ENCODE data around the gene NTRK1. TPM values are rescaled to one million over a fixed set of nuclear protein-coding genes. Genes with fewer than 3 reads are reported as not detected.

NTRK1 gene
- total RNA-seq, 6 experiments from 2014 or later = 0.10 TPM; not detected in 5

- no peaks in the 10 kb centered on the region for H3K36me3 Mint-ChIP-seq (ENCODE audit: low read depth)
- no peaks in the 10 kb centered on the region for H3K4me1 Mint-ChIP-seq (ENCODE audit: low read depth)
- TF ChIP-seq CTCF (IDR thresholded peaks at IDR 0.05) = no peak
- no peak overlapping the region for H3K4me3 Mint-ChIP-seq
- no peaks in the 10 kb centered on the region for H3K9me3 Mint-ChIP-seq
- no peak overlapping the region for H3K27ac Mint-ChIP-seq
- DNase-seq = no peak
- peaks cover 41% of the 10 kb centered on the region for H3K27me3 Mint-ChIP-seq (ENCODE audit: insufficient read depth)
These were observed 21.1 kb upstream of the NTRK1 start for GRCh38 chr1:156839426-156840109.

DNA sequence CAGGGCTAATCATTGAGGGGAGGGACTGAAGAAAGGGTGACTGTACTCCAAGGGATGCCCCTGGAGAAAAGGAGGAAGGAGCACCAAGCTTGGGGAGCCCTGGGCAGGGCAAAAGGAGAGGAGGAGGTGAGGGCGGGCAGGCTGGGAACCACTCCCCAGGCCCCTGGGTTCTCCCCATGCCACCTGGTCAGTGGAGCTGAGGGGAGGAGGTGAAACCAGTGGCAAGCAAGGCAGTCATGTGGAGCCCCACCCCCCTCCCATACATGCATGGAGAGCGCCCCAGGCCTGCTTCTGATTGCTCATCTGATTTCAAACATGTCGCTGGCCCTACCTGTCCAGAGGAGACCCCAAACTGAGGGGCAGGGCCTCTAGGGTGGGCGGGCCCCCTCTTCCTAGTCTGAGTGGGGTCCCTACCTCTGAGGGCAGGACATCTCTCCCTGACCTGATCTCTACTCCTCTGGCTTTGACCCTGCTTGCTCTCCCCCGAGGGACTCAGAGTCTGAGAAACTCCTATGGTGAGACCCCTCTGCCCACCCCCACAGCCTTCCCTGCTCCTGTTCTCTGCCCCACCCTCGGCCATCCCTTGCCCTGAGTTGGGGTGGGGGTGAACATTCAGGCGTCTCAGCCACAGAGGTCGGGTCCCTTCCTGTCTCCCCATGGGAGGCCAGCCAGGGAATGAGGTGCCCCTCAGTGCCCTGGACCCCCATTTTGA lies 20.3 kb upstream of the NTRK1 start:
- Mint-ChIP-seq H3K4me3 (no peak overlapping the region), H3K4me1 (ENCODE audit: low read depth) (no peaks in the 10 kb centered on the region), H3K9me3 (no peaks in the 10 kb centered on the region), H3K27me3 (ENCODE audit: insufficient read depth) (peaks cover 35% of the 10 kb centered on the region), H3K27ac (no peak overlapping the region), H3K36me3 (ENCODE audit: low read depth) (no peaks in the 10 kb centered on the region)
- DNase-seq = no peak
- TF ChIP-seq CTCF (IDR thresholded peaks at IDR 0.05) = no peak

GRCh38 chr1:156840898-156841279 lies 19.8 kb upstream of the NTRK1 start:
- Mint-ChIP-seq H3K9me3 (no peaks in the 10 kb centered on the region), H3K36me3 (ENCODE audit: low read depth) (no peaks in the 10 kb centered on the region), H3K27ac (no peak overlapping the region), H3K4me3 (no peak overlapping the region), H3K27me3 (ENCODE audit: insufficient read depth) (peaks cover 34% of the 10 kb centered on the region), H3K4me1 (ENCODE audit: low read depth) (no peaks in the 10 kb centered on the region)
- DNase-seq = no peak
- no peak for TF ChIP-seq CTCF (IDR thresholded peaks at IDR 0.05)

- no peak overlapping the region for H3K4me3 Mint-ChIP-seq
- no peak for TF ChIP-seq CTCF (IDR thresholded peaks at IDR 0.05)
- no peak for DNase-seq
- H3K27ac Mint-ChIP-seq = no peak overlapping the region
- no peaks in the 10 kb centered on the region for H3K4me1 Mint-ChIP-seq (ENCODE audit: low read depth)
- H3K27me3 Mint-ChIP-seq (ENCODE audit: insufficient read depth) = peaks cover 33% of the 10 kb centered on the region
- H3K36me3 Mint-ChIP-seq (ENCODE audit: low read depth) = no peaks in the 10 kb centered on the region
- H3K9me3 Mint-ChIP-seq = no peaks in the 10 kb centered on the region
These were observed 19.3 kb upstream of the NTRK1 start for GRCh38 chr1:156841295-156841855.

DNA sequence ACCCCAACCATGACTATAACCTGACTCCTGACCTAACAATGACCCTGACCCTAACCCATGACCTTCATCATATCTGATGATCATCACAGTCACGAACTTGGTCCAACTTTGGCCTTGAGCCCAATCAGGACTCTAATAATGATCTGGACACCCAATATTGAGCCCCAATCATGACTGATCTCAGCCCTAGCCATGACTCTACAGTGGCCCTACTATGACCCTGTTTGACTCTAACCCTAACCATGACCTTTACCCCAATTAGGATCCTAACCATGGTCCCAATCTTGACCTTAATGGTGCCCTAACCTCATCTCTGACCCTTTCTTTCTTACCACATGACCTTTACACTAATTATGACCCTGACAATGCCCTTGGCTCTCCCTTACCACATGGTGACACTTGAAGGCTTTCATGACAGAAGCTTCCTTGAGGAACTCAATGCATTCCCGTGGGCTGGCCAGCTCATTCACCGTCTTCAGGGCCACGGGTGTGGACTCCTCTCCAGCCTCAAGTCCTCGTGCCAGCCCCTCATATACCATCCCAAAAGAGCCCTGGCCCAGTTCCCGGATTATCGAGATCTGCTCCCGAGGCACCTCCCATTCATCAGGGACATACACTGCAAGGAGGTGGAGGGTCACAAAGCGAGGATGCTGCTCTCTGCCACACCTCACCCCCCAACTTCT lies 17.9 kb upstream of the NTRK1 start:
- H3K27me3 Mint-ChIP-seq (ENCODE audit: insufficient read depth) = peaks cover 38% of the 10 kb centered on the region

More for the DNA sequence above, 17.9 kb upstream of the NTRK1 start:
- Mint-ChIP-seq H3K9me3 (no peaks in the 10 kb centered on the region), H3K36me3 (ENCODE audit: low read depth) (no peaks in the 10 kb centered on the region), H3K4me3 (no peak overlapping the region), H3K4me1 (ENCODE audit: low read depth) (no peaks in the 10 kb centered on the region), H3K27ac (no peak overlapping the region)
- no peak for TF ChIP-seq CTCF (IDR thresholded peaks at IDR 0.05)
- no peak for DNase-seq

Measured in HFFc6 (cell line).